ENCODE measurements around the gene ZC2HC1C. TPM values are rescaled to one million over a fixed set of nuclear protein-coding genes. Genes with fewer than 3 reads are reported as not detected.

The ZC2HC1C gene
- total and polyA plus RNA-seq, 2 experiments from 2014 or later: 1.7 to 3.8 TPM

Small RNA genes within 50 kb of the gene (small RNA-seq; reads per million reads assigned to genes)
- gene HIF1AP1 (not detected), gene RNU6-689P (not detected)

Other genes starting within 250 kb of the ZC2HC1C start
- gene PROX2, start 193.5 kb upstream of the ZC2HC1C start, total RNA-seq: not detected in 2 replicates
- gene PROX2, start 193.5 kb upstream of the ZC2HC1C start, polyA plus RNA-seq: 0.50 TPM in 1 of 2 replicates, not detected in the other
- 68.7 and 69.4 TPM in 2 replicates for gene DLST, start 187.7 kb upstream of the ZC2HC1C start, total RNA-seq
- gene DLST, start 187.7 kb upstream of the ZC2HC1C start, polyA plus RNA-seq: 5.6 and 10.8 TPM in 2 replicates
- gene RPS6KL1, start 146.4 kb upstream of the ZC2HC1C start, total RNA-seq: 0.57 and 1.2 TPM in 2 replicates
- gene RPS6KL1, start 146.4 kb upstream of the ZC2HC1C start, polyA plus RNA-seq: 0.18 and 1.5 TPM in 2 replicates
- gene PGF, start 114.0 kb upstream of the ZC2HC1C start, total RNA-seq: 25.0 and 25.2 TPM in 2 replicates
- gene PGF, start 114.0 kb upstream of the ZC2HC1C start, polyA plus RNA-seq: 31.0 and 33.0 TPM in 2 replicates
- 35.7 and 45.2 TPM in 2 replicates for gene EIF2B2, start 66.7 kb upstream of the ZC2HC1C start, total RNA-seq
- 75.6 and 93.2 TPM in 2 replicates for gene EIF2B2, start 66.7 kb upstream of the ZC2HC1C start, polyA plus RNA-seq
- gene MLH3, start 18.2 kb upstream of the ZC2HC1C start, total RNA-seq: 15.6 and 21.3 TPM in 2 replicates
- gene MLH3, start 18.2 kb upstream of the ZC2HC1C start, polyA plus RNA-seq: 8.5 and 9.9 TPM in 2 replicates
- 7.1 and 9.5 TPM in 2 replicates for gene ACYP1, start 5.6 kb upstream of the ZC2HC1C start, total RNA-seq
- gene ACYP1, start 5.6 kb upstream of the ZC2HC1C start, polyA plus RNA-seq: 13.5 and 19.5 TPM in 2 replicates
- gene NEK9, start 57.4 kb downstream of the ZC2HC1C start, total RNA-seq: 19.5 and 21.1 TPM in 2 replicates
- 8.8 and 12.9 TPM in 2 replicates for gene NEK9, start 57.4 kb downstream of the ZC2HC1C start, polyA plus RNA-seq
- 375 and 378 TPM in 2 replicates for gene TMED10, start 107.0 kb downstream of the ZC2HC1C start, total RNA-seq
- gene TMED10, start 107.0 kb downstream of the ZC2HC1C start, polyA plus RNA-seq: 390 and 411 TPM in 2 replicates
- 657 and 865 TPM in 2 replicates for gene FOS, start 209.2 kb downstream of the ZC2HC1C start, total RNA-seq
- 935 and 1,189 TPM in 2 replicates for gene FOS, start 209.2 kb downstream of the ZC2HC1C start, polyA plus RNA-seq

Measured in hepatocyte (in vitro differentiated cells).